ACC112 (cell line): ENCODE results near the gene SYNPO2L.
"Not testable (repeated sequence)": the region's sequence is repeated elsewhere in the genome, so short reads cannot be mapped to it uniquely, and the experiment has no call there.

ENCODE experiments used
- H2AFZ ChIP-seq: fragments of 200-600 bp; sonication (generic); one replicate; pipeline ENCODE4 v1.6.0; 2017; ENCODE audit warnings: antibody characterized with exemption, low read length; ENCODE audit not compliant: unreplicated experiment
- H3K27ac ChIP-seq: fragments of 200-600 bp; sonication (generic); 2 replicates; pipeline ENCODE4 v1.5.1; 2014; ENCODE audit warnings: low read depth, mild to moderate bottlenecking, antibody characterized with exemption, low read length, moderate library complexity
- H3K27me3 ChIP-seq: fragments of 200-600 bp; sonication (generic); 2 replicates; pipeline ENCODE4 v1.6.1; 2014; ENCODE audit warnings: mild to moderate bottlenecking, antibody characterized with exemption, low read length, moderate library complexity, mixed read lengths; ENCODE audit not compliant: insufficient read depth
- H3K36me3 ChIP-seq: fragments of 200-600 bp; sonication (generic); 2 replicates; pipeline ENCODE4 v1.6.1; 2016; ENCODE audit warnings: mild to moderate bottlenecking, antibody characterized with exemption, low read length, moderate library complexity, mixed read lengths; ENCODE audit not compliant: insufficient read depth
- H3K4me1 ChIP-seq: fragments of 200-600 bp; sonication (generic); one replicate; pipeline ENCODE4 v1.6.1; 2016; ENCODE audit warnings: low read length, mixed read lengths; ENCODE audit not compliant: insufficient read depth, unreplicated experiment, control insufficient read depth
- H3K4me3 ChIP-seq: fragments of 200-600 bp; sonication (generic); 2 replicates; pipeline ENCODE4 v1.5.1; 2014; ENCODE audit warnings: mild to moderate bottlenecking, low read depth, low read length
- H3K79me2 ChIP-seq: fragments of 200-600 bp; sonication (generic); one replicate; pipeline ENCODE4 v1.6.0; 2016; ENCODE audit warnings: low read length; ENCODE audit not compliant: control insufficient read depth, unreplicated experiment, insufficient read depth

Gene SYNPO2L

GRCh38 chr10:73617143-73617542 lies 38.7 kb downstream of the SYNPO2L start:
- not testable (repeated sequence) for H3K27me3 ChIP-seq

DNA sequence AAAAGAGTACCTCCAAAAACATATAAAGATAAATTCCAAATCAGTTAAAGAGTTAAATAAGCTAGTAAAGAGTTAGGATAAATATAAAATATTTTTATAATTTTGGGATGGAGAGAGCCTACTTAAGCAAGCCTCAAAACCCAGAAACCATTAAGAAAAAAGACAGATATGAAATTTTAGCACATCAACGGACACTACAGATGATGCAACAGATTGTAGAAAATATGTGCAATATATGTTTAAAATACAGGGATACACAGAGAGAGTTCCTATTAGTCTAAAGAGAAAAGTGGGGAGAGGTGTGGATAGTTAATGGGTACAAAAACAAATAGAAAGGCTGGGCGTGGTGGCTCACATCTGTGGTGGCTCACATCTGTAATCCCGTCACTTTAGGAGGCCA lies 41.1 kb downstream of the SYNPO2L start:
- Histone ChIP-seq H3K27ac (no peak overlapping the region), H2AFZ (no peak overlapping the region), H3K27me3 (no peaks in the 10 kb centered on the region), H3K36me3 (no peaks in the 10 kb centered on the region), H3K4me3 (no peak overlapping the region), H3K79me2 (no peaks in the 10 kb centered on the region), H3K4me1 (no peaks in the 10 kb centered on the region)

More at GRCh38 chr10:73617143-73617542, 38.7 kb downstream of the SYNPO2L start:
- not testable (repeated sequence) for H3K79me2 ChIP-seq, H2AFZ ChIP-seq, H3K4me3 ChIP-seq, H3K4me1 ChIP-seq, H3K27ac ChIP-seq, H3K36me3 ChIP-seq

DNA sequence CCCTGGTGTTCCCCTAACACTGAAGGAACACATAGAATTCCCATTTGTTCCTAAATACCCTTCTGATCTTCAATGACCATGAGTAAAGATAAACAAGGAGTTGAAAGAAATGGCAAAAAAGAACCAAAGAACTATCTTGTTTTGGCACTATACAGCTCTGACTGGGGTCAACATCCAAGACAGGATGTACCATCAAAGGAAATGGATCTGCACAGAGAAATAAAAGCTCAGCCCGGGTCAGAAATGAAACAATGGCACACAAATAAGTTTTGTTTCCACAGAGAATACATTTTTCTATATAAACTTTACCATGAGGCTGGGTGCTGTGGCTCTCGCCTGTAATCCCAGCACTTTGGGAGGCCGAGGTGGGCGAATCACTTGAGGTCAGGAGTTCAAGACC lies 46.7 kb downstream of the SYNPO2L start:
- Histone ChIP-seq H2AFZ (no peak overlapping the region), H3K4me1 (no peaks in the 10 kb centered on the region), H3K79me2 (no peaks in the 10 kb centered on the region), H3K36me3 (no peaks in the 10 kb centered on the region), H3K27me3 (no peaks in the 10 kb centered on the region), H3K4me3 (no peak overlapping the region), H3K27ac (no peak overlapping the region)

DNA sequence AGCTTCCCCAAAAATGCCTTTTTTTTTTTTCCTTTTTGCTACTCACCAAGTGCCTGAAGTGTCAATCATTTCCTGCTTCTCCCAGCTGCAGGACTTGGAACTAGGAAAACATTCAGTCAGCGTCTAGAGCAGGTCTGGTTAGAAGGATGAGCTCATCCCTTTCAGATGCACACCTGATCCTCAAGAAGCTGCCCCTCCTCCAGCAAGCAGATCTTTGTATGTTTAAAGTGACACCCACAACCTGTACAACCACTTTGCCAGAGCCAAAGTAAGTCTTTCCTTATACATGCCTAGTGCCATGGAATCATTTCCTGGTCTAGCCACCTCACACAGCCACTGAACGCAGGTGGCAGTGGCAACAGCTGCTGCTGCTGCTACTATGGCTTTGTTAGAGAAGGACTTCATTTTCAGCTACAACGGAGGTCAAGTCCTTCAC lies 54.3 kb downstream of the SYNPO2L start:
- H3K27ac ChIP-seq: no peak overlapping the region
- no peaks in the 10 kb centered on the region for H3K27me3 ChIP-seq
- H3K79me2 ChIP-seq: no peaks in the 10 kb centered on the region
- H3K4me1 ChIP-seq: no peaks in the 10 kb centered on the region
- no peak overlapping the region for H2AFZ ChIP-seq
- H3K36me3 ChIP-seq: no peaks in the 10 kb centered on the region
- H3K4me3 ChIP-seq: no peak overlapping the region

DNA sequence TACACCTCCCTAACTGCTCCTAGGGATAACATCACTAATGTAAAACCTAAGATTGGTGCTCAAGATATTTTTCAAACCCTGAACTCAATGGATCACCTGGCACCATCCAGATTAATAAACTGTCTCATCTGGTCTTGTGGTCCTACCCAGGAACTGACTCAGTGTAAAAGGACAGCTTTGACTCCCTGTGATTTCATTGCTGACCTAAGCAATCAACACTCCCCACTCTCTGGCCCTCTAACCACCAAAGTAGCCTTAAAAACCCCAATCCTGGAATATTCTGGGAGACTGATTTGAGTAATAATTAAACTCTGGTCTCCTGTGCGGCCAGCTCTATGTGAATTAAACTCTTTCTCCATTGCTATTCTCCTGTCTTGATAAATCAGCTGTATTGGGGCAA lies 58.5 kb downstream of the SYNPO2L start:
- H2AFZ ChIP-seq: no peak overlapping the region
- H3K27ac ChIP-seq: no peak overlapping the region
- no peaks in the 10 kb centered on the region for H3K36me3 ChIP-seq
- no peaks in the 10 kb centered on the region for H3K27me3 ChIP-seq
- H3K79me2 ChIP-seq: no peaks in the 10 kb centered on the region
- no peak overlapping the region for H3K4me3 ChIP-seq
- H3K4me1 ChIP-seq: no peaks in the 10 kb centered on the region
